HEK293 (cell line): ENCODE measurements around the gene EEF1B2.

Experiments used
- CTCF ChIA-PET: fragments of 350-600 bp; formaldehyde crosslinking; extraction: SDS; loops from one replicate; lab custom pipeline; 2021; ENCODE audit warnings: antibody characterized with exemption; lab: Yijun Ruan, JAX
- POLR2A ChIA-PET: fragments of 300-600 bp; formaldehyde crosslinking; extraction: SDS; loops from one replicate; lab custom pipeline; 2020; ENCODE audit warnings: antibody characterized with exemption, inconsistent platforms; lab: Yijun Ruan, JAX
- H3K27ac ChIP-seq: fragments of 200-500 bp; sonication (Bioruptor generic); 2 replicates; pipeline ENCODE4 v1.5.1; 2014; ENCODE audit warnings: low read depth, low read length, control low read depth, inconsistent platforms; ENCODE audit errors: extremely low read depth
- H3K36me3 ChIP-seq, 2 experiments: fragments of 200-500 bp in 1 of 2; sonication (Bioruptor generic) in 1 of 2; 1 replicate in 1 of 2; 2 replicates in 1 of 2; pipeline ENCODE4 v1.5.1; 2014 to 2017; ENCODE audit warnings: inconsistent platforms in 2 of 2, low read length in 2 of 2; ENCODE audit not compliant: control insufficient read depth in 2 of 2, insufficient read depth in 1 of 2
- H3K4me1 ChIP-seq: fragments of 200-500 bp; sonication (Bioruptor generic); 2 replicates; pipeline ENCODE4 v1.5.1; 2014; ENCODE audit warnings: mild to moderate bottlenecking, low read length, inconsistent platforms; ENCODE audit not compliant: control insufficient read depth, insufficient read depth
- H3K4me3 ChIP-seq: 2 replicates; pipeline ENCODE4 v1.5.1; 2011; ENCODE audit warnings: low read depth, mild to moderate bottlenecking, control low read depth, low read length, moderate library complexity
- H3K9me3 ChIP-seq: fragments of 200-500 bp; sonication (Bioruptor generic); 2 replicates; pipeline ENCODE4 v1.5.1; 2014; ENCODE audit warnings: low read depth, low read length, inconsistent platforms; ENCODE audit not compliant: control insufficient read depth, insufficient read depth
- BCL6B ChIP-seq: fragments of 450-650 bp; formaldehyde crosslinking; IDR thresholded peaks from 2 replicates; pipeline ENCODE4 v1.5.1; 2017; ENCODE audit warnings: missing biosample characterization, missing genetic modification characterization
- PRDM1 ChIP-seq: fragments of 450-650 bp; formaldehyde crosslinking; IDR thresholded peaks from 2 replicates; pipeline ENCODE4; 2016; ENCODE audit warnings: missing biosample characterization, missing genetic modification characterization
- PRDM4 ChIP-seq: fragments of 450-650 bp; formaldehyde crosslinking; IDR thresholded peaks from 2 replicates; pipeline ENCODE4 v1.5.1; 2017; ENCODE audit warnings: missing biosample characterization, missing genetic modification characterization
- SCRT1 ChIP-seq: fragments of 450-650 bp; formaldehyde crosslinking; IDR thresholded peaks from 2 replicates; pipeline ENCODE4 v1.5.1; 2016; ENCODE audit warnings: missing biosample characterization, missing genetic modification characterization, borderline replicate concordance
- SP7 ChIP-seq: fragments of 450-650 bp; formaldehyde crosslinking; IDR thresholded peaks from 2 replicates; pipeline ENCODE4 v1.5.1; 2016; ENCODE audit warnings: missing biosample characterization, missing genetic modification characterization
- ZBTB8A ChIP-seq: fragments of 450-650 bp; formaldehyde crosslinking; IDR thresholded peaks from 2 replicates; pipeline ENCODE4 v1.5.1; 2016; ENCODE audit warnings: missing biosample characterization, missing genetic modification characterization
- ZNF114 ChIP-seq: fragments of 450-650 bp; formaldehyde crosslinking; IDR thresholded peaks from 2 replicates; pipeline ENCODE4 v1.5.0; 2017; ENCODE audit warnings: missing biosample characterization, missing genetic modification characterization
- ZNF350 ChIP-seq: fragments of 450-650 bp; formaldehyde crosslinking; IDR thresholded peaks from 2 replicates; pipeline ENCODE4 v1.5.0; 2017; ENCODE audit warnings: missing biosample characterization, mild to moderate bottlenecking, missing genetic modification characterization
- ZNF433 ChIP-seq: fragments of 450-650 bp; formaldehyde crosslinking; IDR thresholded peaks from 2 replicates; pipeline ENCODE4 v1.5.1; 2016; ENCODE audit warnings: missing biosample characterization, missing genetic modification characterization, low read depth
- ZNF518A ChIP-seq: fragments of 450-650 bp; formaldehyde crosslinking; conservative IDR thresholded peaks from 2 replicates; pipeline ENCODE4 v1.5.1; 2016; ENCODE audit warnings: low read depth, missing biosample characterization, missing genetic modification characterization
- ZNF561 ChIP-seq: fragments of 450-650 bp; IDR thresholded peaks from 2 replicates; pipeline ENCODE4 v1.5.1; 2018; ENCODE audit warnings: missing biosample characterization, missing genetic modification characterization, borderline replicate concordance
- ZNF571 ChIP-seq: fragments of 450-650 bp; formaldehyde crosslinking; IDR thresholded peaks from 2 replicates; pipeline ENCODE4 v1.5.0; 2017; ENCODE audit warnings: missing biosample characterization, missing genetic modification characterization
- ZNF664 ChIP-seq: fragments of 450-650 bp; formaldehyde crosslinking; IDR thresholded peaks from 2 replicates; pipeline ENCODE4 v1.5.1; 2016; ENCODE audit warnings: missing biosample characterization, missing genetic modification characterization
- ZNF677 ChIP-seq: fragments of 450-650 bp; IDR thresholded peaks from 2 replicates; pipeline ENCODE4 v1.5.0; 2018; ENCODE audit warnings: missing biosample characterization, mild to moderate bottlenecking, missing genetic modification characterization, moderate library complexity

Gene EEF1B2

GRCh38 chr2:206150168-206150567 lies 9.5 kb upstream of the EEF1B2 start:
- Histone ChIP-seq H3K9me3 (no peaks in the 10 kb centered on the region), H3K4me3 (no peak overlapping the region), H3K4me1 (no peaks in the 10 kb centered on the region), H3K27ac (no peak overlapping the region), H3K36me3 (peaks cover 55 to 72% of the 10 kb centered on the region in 2 experiments)
- POLR2A ChIA-PET, result no interaction called here
- TF ChIP-seq ZNF561 (tag by site-specific recombination) (no peak), SP7 (tag by site-specific recombination) (no peak), PRDM1 (tag by site-specific recombination) (no peak), ZBTB8A (tag by site-specific recombination) (no peak)
- CTCF ChIA-PET, result no interaction called here

GRCh38 chr2:206150631-206151030 lies 9.1 kb upstream of the EEF1B2 start:
- ChIA-PET POLR2A (interaction anchor here (0.7 kb wide), 1 partner anchor 8 kb away, joined by 3 read pairs; the partner anchor contains the start of gene NDUFS1), CTCF (no interaction called here)
- no peaks in the 10 kb centered on the region for H3K9me3 ChIP-seq
- no peaks in the 10 kb centered on the region for H3K4me1 ChIP-seq
- TF ChIP-seq ZNF677 (no peak), BCL6B (tag by site-specific recombination) (no peak), ZNF350 (tag by site-specific recombination) (no peak), SCRT1 (tag by site-specific recombination) (no peak), ZNF518A (tag by site-specific recombination) (no peak), ZNF571 (tag by site-specific recombination) (no peak), ZNF433 (tag by site-specific recombination) (no peak), ZNF114 (tag by site-specific recombination) (no peak), PRDM4 (no peak), ZNF664 (tag by site-specific recombination) (no peak)
- peaks cover 51 to 68% of the 10 kb centered on the region in 2 experiments for H3K36me3 ChIP-seq
- no peak overlapping the region for H3K4me3 ChIP-seq
- no peak overlapping the region for H3K27ac ChIP-seq
